ENCODE data around the gene MATN1.

Gene MATN1

GRCh38 chr1:30705698-30706097 lies 17.7 kb downstream of the MATN1 start:
- no peak for TF ChIP-seq CTCF (IDR thresholded peaks at IDR 0.05; ENCODE audit: borderline replicate concordance, insufficient read depth, low read depth, low read length)
- H3K4me3 ChIP-seq (ENCODE audit: low read depth, low read length): no peak overlapping the region

- no peak for TF ChIP-seq CTCF (IDR thresholded peaks at IDR 0.05; ENCODE audit: borderline replicate concordance, insufficient read depth, low read depth, low read length)
- H3K4me3 ChIP-seq (ENCODE audit: low read depth, low read length): no peak overlapping the region
Observed at GRCh38 chr1:30704765-30705509, 18.4 kb downstream of the MATN1 start.

GRCh38 chr1:30704271-30704670 lies 19.1 kb downstream of the MATN1 start:
- TF ChIP-seq CTCF (IDR thresholded peaks at IDR 0.05; ENCODE audit: borderline replicate concordance, insufficient read depth, low read depth, low read length): no peak

GRCh38 chr1:30702823-30703222 lies 20.6 kb downstream of the MATN1 start:
- H3K4me3 ChIP-seq (ENCODE audit: low read depth, low read length): no peak overlapping the region
- TF ChIP-seq CTCF (IDR thresholded peaks at IDR 0.05; ENCODE audit: borderline replicate concordance, insufficient read depth, low read depth, low read length): no peak

More at GRCh38 chr1:30704271-30704670, 19.1 kb downstream of the MATN1 start:
- H3K4me3 ChIP-seq (ENCODE audit: low read depth, low read length): no peak overlapping the region

- no peak for TF ChIP-seq CTCF (IDR thresholded peaks at IDR 0.05; ENCODE audit: borderline replicate concordance, insufficient read depth, low read depth, low read length)
- H3K4me3 ChIP-seq (ENCODE audit: low read depth, low read length): no peak overlapping the region
Observed at GRCh38 chr1:30701258-30701633, 22.1 kb downstream of the MATN1 start.

GRCh38 chr1:30700528-30701257 lies 22.7 kb downstream of the MATN1 start:
- H3K4me3 ChIP-seq (ENCODE audit: low read depth, low read length): no peak overlapping the region
- no peak for TF ChIP-seq CTCF (IDR thresholded peaks at IDR 0.05; ENCODE audit: borderline replicate concordance, insufficient read depth, low read depth, low read length)

GRCh38 chr1:30699762-30700161 lies 23.6 kb downstream of the MATN1 start:
- TF ChIP-seq CTCF (IDR thresholded peaks at IDR 0.05; ENCODE audit: borderline replicate concordance, insufficient read depth, low read depth, low read length): no peak
- no peak overlapping the region for H3K4me3 ChIP-seq (ENCODE audit: low read depth, low read length)

All from GM12875 (cell line).